Measurements from ENCODE around the gene ZNRF3. TPM values are rescaled to one million over a fixed set of nuclear protein-coding genes. Genes with fewer than 3 reads are reported as not detected.

Gene ZNRF3
- total RNA-seq, 1 experiment from 2014 or later, result 9.7 TPM

GRCh38 chr22:28956506-28956905 is 73.1 kb downstream of the ZNRF3 start:
- no peak overlapping the region for H3K4me3 ChIP-seq
- no peak overlapping the region for H3K27ac ChIP-seq
- no peaks in the 10 kb centered on the region for H3K27me3 ChIP-seq
- peaks cover 28% of the 10 kb centered on the region for H3K4me1 ChIP-seq
- no peaks in the 10 kb centered on the region for H3K9me3 ChIP-seq (replicated peaks)
- no peaks in the 10 kb centered on the region for H3K36me3 ChIP-seq
- DNase-seq, result no peak

DNA sequence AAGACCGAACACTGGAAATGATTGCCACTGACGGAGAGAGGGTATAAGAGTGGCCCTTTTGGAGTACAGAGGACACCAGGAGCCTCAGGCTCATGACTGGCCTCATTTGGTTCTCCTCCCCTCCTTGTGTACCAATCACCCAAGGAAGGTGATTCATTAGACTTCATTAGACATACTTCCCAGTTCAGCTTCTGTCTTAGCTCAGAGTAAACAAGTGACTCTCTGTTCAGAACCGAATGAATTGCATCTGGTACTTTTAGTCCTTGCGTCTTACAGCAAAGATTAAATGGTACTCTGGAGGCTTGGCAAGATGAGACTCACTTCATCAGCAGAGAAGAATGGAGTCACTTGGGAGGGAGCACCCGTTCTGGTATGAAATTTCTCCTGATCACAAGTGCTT is 75.2 kb downstream of the ZNRF3 start:
- H3K36me3 ChIP-seq, result no peaks in the 10 kb centered on the region
- H3K4me1 ChIP-seq, result peaks cover 26% of the 10 kb centered on the region
- DNase-seq, result no peak
- no peak overlapping the region for H3K4me3 ChIP-seq
- H3K27ac ChIP-seq, result no peak overlapping the region
- no peaks in the 10 kb centered on the region for H3K27me3 ChIP-seq
- no peaks in the 10 kb centered on the region for H3K9me3 ChIP-seq (replicated peaks)

GRCh38 chr22:28962042-28962554 is 78.7 kb downstream of the ZNRF3 start:
- Histone ChIP-seq H3K9me3 (replicated peaks) (no peaks in the 10 kb centered on the region), H3K27ac (peak overlapping the region; percentile 26; the same call in 1 of the 2 replicates), H3K36me3 (no peaks in the 10 kb centered on the region), H3K27me3 (no peaks in the 10 kb centered on the region), H3K4me1 (peaks cover 22% of the 10 kb centered on the region), H3K4me3 (no peak overlapping the region)
- DNase-seq, result no peak

DNA sequence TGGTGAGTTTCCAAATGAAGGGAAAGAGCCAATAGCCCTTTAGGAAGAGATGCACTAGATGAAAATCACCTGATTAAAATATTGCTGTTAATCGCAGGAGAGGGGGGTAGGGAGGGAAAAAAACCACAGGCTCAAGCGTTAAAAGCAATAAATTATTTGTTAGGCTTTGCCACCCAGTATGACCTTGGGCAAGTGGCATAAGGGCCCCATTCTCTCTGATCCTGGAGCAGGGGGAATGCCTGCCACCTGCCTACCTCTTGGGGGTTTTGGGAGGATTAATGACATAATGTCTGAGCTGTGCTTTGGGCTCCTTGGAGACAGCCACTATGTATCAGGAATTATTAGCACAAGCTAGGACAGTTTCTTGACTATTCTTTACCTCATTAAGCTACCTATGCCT is 80.0 kb downstream of the ZNRF3 start:
- Histone ChIP-seq H3K4me1 (peaks cover 22% of the 10 kb centered on the region), H3K4me3 (no peak overlapping the region), H3K36me3 (no peaks in the 10 kb centered on the region)

DNA sequence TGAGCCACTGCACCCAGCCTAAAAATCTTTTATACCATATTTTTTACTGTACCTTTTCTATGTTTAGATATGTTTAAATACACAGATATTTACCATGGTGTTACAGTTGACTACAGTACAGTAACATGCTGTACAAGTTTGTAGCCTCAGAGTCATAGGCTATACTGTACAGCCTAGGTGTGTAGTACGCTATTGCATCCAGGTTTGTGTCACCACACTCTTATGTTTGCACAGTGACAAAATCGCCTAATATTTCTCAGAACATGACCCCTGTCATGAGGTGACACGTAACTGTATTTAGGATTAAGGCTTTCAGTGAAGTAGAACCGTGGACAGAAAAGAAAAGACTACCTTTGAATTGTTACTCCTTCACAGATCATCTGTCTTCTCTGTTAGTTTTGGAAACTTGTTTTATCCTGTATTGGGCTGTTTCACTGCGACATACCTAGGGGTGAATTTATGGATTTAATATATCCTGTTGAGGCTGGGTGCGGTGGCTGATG is 83.8 kb downstream of the ZNRF3 start:
- no peak for DNase-seq

More for the DNA sequence above, 80.0 kb downstream of the ZNRF3 start:
- no peak for DNase-seq
- Histone ChIP-seq H3K9me3 (replicated peaks) (no peaks in the 10 kb centered on the region), H3K27ac (no peak overlapping the region), H3K27me3 (no peaks in the 10 kb centered on the region)

DNA sequence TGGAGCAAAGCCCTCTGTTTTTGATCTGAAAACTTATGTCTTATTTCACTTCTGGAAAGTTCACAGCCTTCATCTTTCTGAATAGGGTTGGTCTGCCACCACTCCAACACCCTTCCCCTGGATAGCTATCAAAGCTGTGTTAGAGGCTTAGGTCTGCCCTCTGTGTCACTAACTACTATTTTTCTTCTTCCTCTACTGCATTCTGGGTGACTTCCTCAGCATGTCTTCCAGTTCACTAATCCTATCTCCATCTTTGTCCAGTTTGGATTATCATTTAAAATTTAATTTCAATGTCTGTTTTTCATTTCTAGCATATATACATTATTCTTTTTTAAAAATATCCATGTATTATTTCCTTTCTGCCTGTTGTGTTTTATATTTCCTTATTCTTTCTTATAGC is 84.6 kb downstream of the ZNRF3 start:
- no peak for DNase-seq
- peaks cover 5% of the 10 kb centered on the region for H3K4me1 ChIP-seq
- no peak overlapping the region for H3K27ac ChIP-seq
- no peak overlapping the region for H3K4me3 ChIP-seq
- no peaks in the 10 kb centered on the region for H3K27me3 ChIP-seq
- H3K36me3 ChIP-seq, result no peaks in the 10 kb centered on the region
- H3K9me3 ChIP-seq (replicated peaks), result no peaks in the 10 kb centered on the region

More for the DNA sequence above, 83.8 kb downstream of the ZNRF3 start:
- H3K27ac ChIP-seq, result no peak overlapping the region
- H3K4me3 ChIP-seq, result no peak overlapping the region
- H3K36me3 ChIP-seq, result no peaks in the 10 kb centered on the region
- peaks cover 11% of the 10 kb centered on the region for H3K4me1 ChIP-seq
- no peaks in the 10 kb centered on the region for H3K9me3 ChIP-seq (replicated peaks)
- no peaks in the 10 kb centered on the region for H3K27me3 ChIP-seq

- DNase-seq, result no peak
- Histone ChIP-seq H3K4me1 (no peaks in the 10 kb centered on the region), H3K9me3 (replicated peaks) (no peaks in the 10 kb centered on the region), H3K27ac (no peak overlapping the region), H3K4me3 (no peak overlapping the region), H3K36me3 (no peaks in the 10 kb centered on the region), H3K27me3 (no peaks in the 10 kb centered on the region)
Measured at GRCh38 chr22:28969401-28970168, 86.2 kb downstream of the ZNRF3 start.

- no peaks in the 10 kb centered on the region for H3K36me3 ChIP-seq
- no peak overlapping the region for H3K4me3 ChIP-seq
- no peak overlapping the region for H3K27ac ChIP-seq
- peaks cover 25% of the 10 kb centered on the region for H3K4me1 ChIP-seq
- no peak for DNase-seq
- no peaks in the 10 kb centered on the region for H3K27me3 ChIP-seq
- no peaks in the 10 kb centered on the region for H3K9me3 ChIP-seq (replicated peaks)
Measured at GRCh38 chr22:28973352-28973751, 90.0 kb downstream of the ZNRF3 start.

DNA sequence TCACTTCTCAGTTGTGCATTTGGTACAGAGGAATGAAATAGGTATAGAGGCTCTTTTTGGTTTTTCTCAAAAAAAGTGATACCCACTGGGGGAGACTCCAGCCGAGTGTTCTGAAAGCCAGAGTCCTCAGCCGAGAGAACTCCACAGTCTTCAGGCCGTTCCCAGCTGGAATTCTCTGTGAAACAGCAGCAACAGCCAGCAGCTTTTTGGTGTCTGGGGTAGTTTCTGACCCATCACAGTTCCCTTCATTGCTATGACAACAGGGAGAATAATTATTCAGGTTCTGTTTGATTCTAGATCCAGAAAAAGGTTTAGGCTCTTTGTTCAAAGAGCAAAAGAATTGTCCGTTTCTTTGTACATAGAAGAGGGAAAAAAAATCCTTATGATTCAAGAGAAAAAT is 93.7 kb downstream of the ZNRF3 start:
- Histone ChIP-seq H3K9me3 (replicated peaks) (no peaks in the 10 kb centered on the region), H3K36me3 (no peaks in the 10 kb centered on the region), H3K4me3 (no peak overlapping the region), H3K4me1 (peaks cover 40% of the 10 kb centered on the region), H3K27ac (peak overlapping the region; percentile 8), H3K27me3 (no peaks in the 10 kb centered on the region)
- DNase-seq, result no peak

DNA sequence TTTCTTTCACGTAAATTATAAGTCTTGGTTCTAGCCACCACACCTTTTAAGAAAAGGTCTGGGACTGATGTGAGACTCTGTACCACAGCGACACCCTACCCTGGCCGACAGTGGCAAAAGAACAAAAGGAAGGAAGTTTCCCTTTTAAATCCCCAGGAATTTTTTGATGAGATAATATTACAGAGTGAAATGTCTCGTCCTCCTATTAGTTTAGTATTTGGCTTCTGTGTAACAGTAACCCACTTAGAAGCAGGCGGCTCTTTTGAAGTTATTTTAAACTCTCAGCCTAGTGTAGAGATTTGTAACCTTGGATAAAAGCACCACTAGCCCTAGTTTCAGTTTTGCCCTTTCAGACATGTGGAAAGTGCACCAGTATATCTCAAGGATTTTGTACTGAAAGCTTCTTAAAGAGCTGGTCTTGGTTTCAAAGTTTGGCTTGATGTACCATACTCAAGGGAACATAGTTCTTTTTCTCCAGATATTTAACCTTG is 94.2 kb downstream of the ZNRF3 start:
- Histone ChIP-seq H3K4me3 (no peak overlapping the region), H3K4me1 (peaks cover 40% of the 10 kb centered on the region), H3K9me3 (replicated peaks) (no peaks in the 10 kb centered on the region), H3K36me3 (no peaks in the 10 kb centered on the region), H3K27ac (peak overlapping the region; percentile 8), H3K27me3 (no peaks in the 10 kb centered on the region)
- DNase-seq, result peak in 1 of 2 experiments; percentile 28

DNA sequence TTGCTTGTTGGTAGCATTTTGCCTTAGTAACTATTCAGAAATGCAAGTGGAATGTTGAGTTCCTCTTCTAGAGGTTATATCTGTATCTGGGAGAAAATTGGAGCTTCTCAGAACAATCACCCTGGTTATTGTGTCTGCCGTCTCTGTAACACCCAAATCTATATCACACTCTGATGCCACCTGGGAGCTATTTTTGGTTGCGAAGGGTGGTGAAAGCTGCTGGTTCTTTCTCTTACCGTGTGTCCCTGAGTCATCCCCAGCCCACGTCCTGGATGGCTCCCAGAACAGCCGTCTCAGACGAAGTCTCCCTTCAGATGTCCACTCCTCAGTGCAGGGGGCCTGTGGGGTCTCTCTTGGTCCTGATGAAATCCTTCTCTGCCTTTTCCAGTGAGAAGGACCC is 94.8 kb downstream of the ZNRF3 start:
- Histone ChIP-seq H3K27me3 (no peaks in the 10 kb centered on the region), H3K27ac (peak overlapping the region; percentile 16; the same call in 1 of the 2 replicates), H3K4me1 (peaks cover 47% of the 10 kb centered on the region), H3K4me3 (no peak overlapping the region), H3K36me3 (no peaks in the 10 kb centered on the region), H3K9me3 (replicated peaks) (no peaks in the 10 kb centered on the region)
- DNase-seq, result peak in 1 of 2 experiments; percentile 32

DNA sequence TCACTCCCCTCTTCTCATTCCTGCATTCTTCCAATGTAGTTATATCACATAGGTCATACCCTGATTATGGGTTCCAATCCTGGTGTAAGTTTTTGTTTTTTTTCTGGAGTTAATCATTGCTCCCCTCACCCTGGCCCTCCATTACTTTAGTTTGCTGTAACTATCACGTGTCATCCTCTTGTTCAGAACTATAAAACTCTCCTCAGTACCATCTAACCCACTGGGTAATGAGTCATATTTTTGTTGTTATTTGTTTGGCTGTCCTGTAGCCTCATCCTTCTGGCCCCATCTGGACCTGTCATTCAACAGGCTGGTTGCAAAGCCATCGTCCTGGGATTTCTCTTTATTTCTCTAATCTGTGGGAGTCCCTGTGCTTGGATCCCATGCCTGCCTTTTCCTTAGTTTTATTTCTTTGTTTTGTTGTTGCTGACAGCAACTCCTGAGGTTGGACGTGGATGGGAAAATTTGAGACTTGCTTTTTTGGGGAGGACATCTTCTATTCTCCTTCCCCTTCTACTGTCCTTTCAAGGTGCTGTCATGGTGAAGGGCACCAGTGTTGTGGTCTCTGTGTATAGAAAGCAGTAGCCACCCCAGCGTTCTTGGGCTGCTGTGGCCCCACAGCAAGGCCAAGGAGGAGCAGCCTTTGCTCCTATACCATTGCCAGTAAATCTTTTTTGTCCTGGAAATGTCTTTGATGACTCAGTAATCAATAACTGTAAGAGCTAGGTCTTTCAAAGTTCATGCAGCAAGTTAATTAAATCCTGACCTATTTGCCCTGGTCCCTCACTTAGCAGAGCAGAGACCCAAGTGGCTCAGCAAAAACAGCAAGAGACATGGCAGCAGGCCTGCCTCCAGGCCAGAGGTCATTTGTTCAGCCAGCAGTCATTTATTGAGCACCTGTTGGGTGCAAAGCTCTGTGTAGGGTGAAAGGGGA is 95.8 kb downstream of the ZNRF3 start:
- Histone ChIP-seq H3K27me3 (no peaks in the 10 kb centered on the region), H3K27ac (peak overlapping the region; percentile 16; the same call in 1 of the 2 replicates), H3K4me1 (peaks cover 56% of the 10 kb centered on the region), H3K4me3 (no peak overlapping the region), H3K9me3 (replicated peaks) (no peaks in the 10 kb centered on the region), H3K36me3 (no peaks in the 10 kb centered on the region)
- peak; percentile 45 to 64 for DNase-seq

DNA sequence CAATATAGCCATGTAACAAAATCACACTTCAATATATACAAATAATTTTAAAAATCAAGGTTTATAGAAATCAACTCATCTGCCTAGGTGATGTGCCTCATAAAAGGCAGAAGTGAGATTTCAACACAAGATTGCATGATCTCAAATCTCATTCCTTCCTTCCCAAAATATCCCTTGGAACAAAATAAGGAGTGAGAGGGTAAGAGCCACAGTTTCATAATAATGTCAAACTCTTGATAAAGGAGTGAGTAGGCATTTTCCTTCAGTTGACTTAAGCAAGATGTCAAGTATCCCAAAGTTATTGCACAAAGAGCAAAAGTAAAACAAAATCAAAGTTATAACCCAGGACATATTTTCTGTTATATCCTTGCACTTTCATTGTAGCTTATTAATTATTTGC is 97.0 kb downstream of the ZNRF3 start:
- peaks cover 67% of the 10 kb centered on the region for H3K4me1 ChIP-seq
- H3K4me3 ChIP-seq, result no peak overlapping the region
- no peaks in the 10 kb centered on the region for H3K9me3 ChIP-seq (replicated peaks)
- H3K27me3 ChIP-seq, result no peaks in the 10 kb centered on the region
- DNase-seq, result no peak
- no peak overlapping the region for H3K27ac ChIP-seq
- H3K36me3 ChIP-seq, result no peaks in the 10 kb centered on the region

DNA sequence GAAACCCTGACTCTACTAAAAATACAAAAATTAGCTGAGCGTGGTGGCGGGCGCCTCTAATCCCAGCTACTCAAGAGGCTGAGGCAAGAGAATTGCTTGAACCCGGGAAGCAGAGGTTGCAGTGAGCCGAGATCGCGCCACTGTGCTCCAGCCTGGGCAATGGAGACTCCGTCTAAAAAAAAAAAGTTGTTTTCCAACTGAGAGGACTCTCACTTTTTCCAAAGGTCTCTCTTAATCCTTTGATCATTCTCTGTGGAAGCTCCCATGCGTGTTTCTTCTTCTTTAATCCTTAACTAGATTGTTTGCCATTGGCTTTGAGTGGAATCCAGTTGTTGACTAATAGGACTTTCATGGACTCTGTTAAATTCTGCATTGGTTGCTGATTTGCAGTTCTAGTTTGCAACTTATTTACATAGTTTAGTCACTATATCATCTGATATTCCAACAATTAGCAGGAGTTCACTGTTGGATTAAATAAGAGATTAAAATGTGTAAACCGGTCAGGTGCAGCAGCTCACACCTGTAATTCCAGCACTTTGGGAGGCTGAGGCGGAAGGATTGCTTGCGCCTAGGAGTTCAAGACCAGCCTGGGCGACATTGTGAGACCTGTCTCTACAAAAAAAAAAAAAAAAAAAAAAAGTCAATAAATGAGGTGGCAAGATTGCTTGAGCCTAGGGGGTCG is 98.6 kb downstream of the ZNRF3 start:
- H3K36me3 ChIP-seq, result no peaks in the 10 kb centered on the region
- no peaks in the 10 kb centered on the region for H3K9me3 ChIP-seq (replicated peaks)
- peaks cover 62% of the 10 kb centered on the region for H3K4me1 ChIP-seq
- H3K27ac ChIP-seq, result no peak overlapping the region
- H3K27me3 ChIP-seq, result no peaks in the 10 kb centered on the region
- DNase-seq, result no peak
- no peak overlapping the region for H3K4me3 ChIP-seq
